Stomach (tissue), 4 donors: ENCODE measurements around the gene RAB20.

Source experiments
- CTCF ChIP-seq, 7 experiments: fragments of 450-650 bp in 4 of 7; fragments of 200-600 bp in 3 of 7; sonication (generic) in 3 of 7; IDR thresholded peaks; one replicate each; pipeline ENCODE4 v1.5.1; 2016 to 2019; ENCODE audit warnings: antibody characterized with exemption in 7 of 7, control low read depth in 2 of 7, mild to moderate bottlenecking in 1 of 7
- POLR2A ChIP-seq, 4 donors: fragments of 450-650 bp; IDR thresholded peaks; one replicate each; pipeline ENCODE4 v1.6.1; 2016; ENCODE audit warnings: antibody characterized with exemption in 4 of 4, control low read depth in 2 of 4, mild to moderate bottlenecking in 1 of 4, moderate library complexity in 1 of 4

- no peak for TF ChIP-seq CTCF (IDR thresholded peaks at IDR 0.05)
- no peak for TF ChIP-seq POLR2A (IDR thresholded peaks at IDR 0.05)
Observed at GRCh38 chr13:110517505-110518225, 43.9 kb downstream of the RAB20 start.
